ENCODE measurements around the gene SMIM44.

The SMIM44 gene

DNA sequence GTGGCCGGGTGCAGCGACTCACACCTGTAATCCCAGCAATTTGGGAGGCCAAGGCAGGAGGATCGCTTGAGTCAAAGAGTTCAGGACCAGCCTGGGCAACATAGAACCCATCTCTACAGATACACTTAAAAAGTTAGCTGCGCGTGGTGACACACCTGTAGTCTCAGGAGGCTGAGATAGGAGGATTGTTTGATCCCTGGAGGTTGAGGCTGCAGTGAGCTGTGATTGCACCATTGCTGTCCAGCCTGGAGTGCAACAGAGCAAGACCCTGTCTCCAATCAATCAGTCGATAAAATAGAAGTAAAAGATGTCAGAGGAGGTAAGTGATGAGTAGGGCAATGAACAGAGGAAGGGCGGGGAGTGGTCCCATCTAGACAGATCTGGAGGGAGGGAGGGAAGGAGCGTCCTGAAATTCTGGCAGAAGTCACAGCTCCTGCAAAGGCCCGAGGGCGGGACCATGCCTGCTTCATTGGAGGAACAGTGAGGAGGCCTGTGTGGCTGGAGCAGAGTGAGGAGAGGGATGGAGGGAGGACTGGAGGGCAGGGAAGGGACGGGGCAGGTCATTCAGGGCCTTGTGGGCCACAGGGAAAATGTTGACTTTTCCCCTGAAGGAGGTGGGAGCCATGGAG is 12.6 kb downstream of the SMIM44 start:
- Histone ChIP-seq H3K4me3 (no peak overlapping the region), H3K27ac (no peak overlapping the region), H3K36me3 (ENCODE audit: insufficient read depth, low read length) (no peaks in the 10 kb centered on the region), H3K9me3 (ENCODE audit: low read depth, low read length) (no peaks in the 10 kb centered on the region), H3K9ac (ENCODE audit: insufficient read length) (no peak overlapping the region)
- TF ChIP-seq EZH2 (IDR thresholded peaks at IDR 0.05) (no peak), FOXP2 (optimal IDR thresholded peaks at IDR 0.05; ENCODE audit: control extremely low read depth, extremely low read length, insufficient read depth) (no peak), POLR2AphosphoS5 (IDR thresholded peaks at IDR 0.05; ENCODE audit: borderline replicate concordance, low read depth, low read length) (no peak)
- DNase-seq (ENCODE audit: low read depth, low spot score) = no peak

DNA sequence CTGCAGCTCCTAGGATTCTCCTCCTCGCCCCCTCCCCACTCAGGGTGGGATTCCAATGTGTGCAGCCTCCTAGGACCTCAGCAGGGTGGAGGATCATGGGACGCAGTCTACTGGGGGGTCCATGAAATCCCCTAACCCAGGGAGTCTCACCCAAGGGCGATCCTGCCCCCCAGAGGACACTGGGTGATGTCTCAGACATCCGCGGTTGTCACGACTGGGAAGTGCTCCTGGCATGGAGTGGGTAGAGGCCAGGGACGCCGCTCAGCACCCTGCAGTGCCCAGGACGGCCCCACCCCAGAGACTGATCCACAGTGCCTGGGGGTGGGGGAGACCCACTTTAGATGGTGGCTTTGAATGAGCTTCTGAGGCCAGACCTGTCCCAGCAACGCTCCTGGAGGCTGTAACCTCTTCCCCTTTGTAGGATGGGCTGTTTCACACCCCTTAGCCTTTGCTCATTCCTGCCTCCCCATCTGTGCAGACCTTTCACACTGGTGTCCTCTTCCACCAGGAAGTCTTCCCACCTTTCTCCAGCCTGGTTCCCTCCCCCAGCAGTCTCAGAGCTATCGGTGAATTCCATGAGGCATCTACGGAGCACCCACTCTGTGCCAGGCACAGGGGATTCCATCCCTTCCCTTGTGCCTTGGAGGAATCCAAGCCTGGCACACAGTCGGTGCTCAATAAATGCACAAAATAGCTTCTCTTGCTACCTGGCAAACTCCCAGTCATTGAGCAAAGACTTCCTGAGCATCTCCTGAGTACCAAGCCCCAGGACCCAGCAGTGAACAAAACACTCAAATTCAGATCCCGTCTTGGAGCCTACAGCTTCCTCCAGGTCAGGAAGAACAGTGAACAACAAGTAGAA is 13.4 kb downstream of the SMIM44 start:
- Histone ChIP-seq H3K9ac (ENCODE audit: insufficient read length) (no peak overlapping the region), H3K9me3 (ENCODE audit: low read depth, low read length) (no peaks in the 10 kb centered on the region), H3K4me3 (no peak overlapping the region), H3K27ac (no peak overlapping the region), H3K36me3 (ENCODE audit: insufficient read depth, low read length) (no peaks in the 10 kb centered on the region)
- no peak for TF ChIP-seq FOXP2 (optimal IDR thresholded peaks at IDR 0.05; ENCODE audit: control extremely low read depth, extremely low read length, insufficient read depth)
- TF ChIP-seq EZH2 (IDR thresholded peaks at IDR 0.05) = no peak
- no peak for TF ChIP-seq POLR2AphosphoS5 (IDR thresholded peaks at IDR 0.05; ENCODE audit: borderline replicate concordance, low read depth, low read length)
- DNase-seq (ENCODE audit: low read depth, low spot score) = no peak

DNA sequence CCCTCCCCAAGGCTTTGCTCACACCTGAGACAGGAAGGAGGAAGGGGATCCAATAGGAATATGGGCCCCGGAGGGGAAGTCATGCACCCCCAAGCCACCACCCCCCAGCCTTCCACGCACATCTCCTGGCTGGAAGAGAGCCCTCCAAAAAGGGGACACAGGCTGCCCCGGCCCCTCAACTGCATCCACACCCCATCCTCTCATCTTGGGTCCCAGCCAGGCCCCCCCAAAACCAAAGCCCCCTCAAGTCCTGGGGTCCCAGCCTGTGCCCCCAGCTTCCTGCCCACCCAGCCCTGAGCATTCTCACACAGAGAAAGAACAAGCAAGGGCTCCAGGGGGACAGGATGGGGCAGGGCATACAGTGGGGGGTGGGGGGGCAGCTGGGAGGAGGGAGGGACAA is 15.0 kb downstream of the SMIM44 start:
- H3K9me3 ChIP-seq (ENCODE audit: low read depth, low read length) = no peaks in the 10 kb centered on the region
- H3K36me3 ChIP-seq (ENCODE audit: insufficient read depth, low read length) = no peaks in the 10 kb centered on the region; the same call in 1 of the 2 replicates
- H3K9ac ChIP-seq (ENCODE audit: insufficient read length) = no peak overlapping the region
- TF ChIP-seq EZH2 (IDR thresholded peaks at IDR 0.05) = no peak
- no peak for TF ChIP-seq FOXP2 (optimal IDR thresholded peaks at IDR 0.05; ENCODE audit: control extremely low read depth, extremely low read length, insufficient read depth)
- TF ChIP-seq POLR2AphosphoS5 (IDR thresholded peaks at IDR 0.05; ENCODE audit: borderline replicate concordance, low read depth, low read length) = no peak
- no peak for DNase-seq (ENCODE audit: low read depth, low spot score)
- H3K4me3 ChIP-seq = no peak overlapping the region
- H3K27ac ChIP-seq = no peak overlapping the region

DNA sequence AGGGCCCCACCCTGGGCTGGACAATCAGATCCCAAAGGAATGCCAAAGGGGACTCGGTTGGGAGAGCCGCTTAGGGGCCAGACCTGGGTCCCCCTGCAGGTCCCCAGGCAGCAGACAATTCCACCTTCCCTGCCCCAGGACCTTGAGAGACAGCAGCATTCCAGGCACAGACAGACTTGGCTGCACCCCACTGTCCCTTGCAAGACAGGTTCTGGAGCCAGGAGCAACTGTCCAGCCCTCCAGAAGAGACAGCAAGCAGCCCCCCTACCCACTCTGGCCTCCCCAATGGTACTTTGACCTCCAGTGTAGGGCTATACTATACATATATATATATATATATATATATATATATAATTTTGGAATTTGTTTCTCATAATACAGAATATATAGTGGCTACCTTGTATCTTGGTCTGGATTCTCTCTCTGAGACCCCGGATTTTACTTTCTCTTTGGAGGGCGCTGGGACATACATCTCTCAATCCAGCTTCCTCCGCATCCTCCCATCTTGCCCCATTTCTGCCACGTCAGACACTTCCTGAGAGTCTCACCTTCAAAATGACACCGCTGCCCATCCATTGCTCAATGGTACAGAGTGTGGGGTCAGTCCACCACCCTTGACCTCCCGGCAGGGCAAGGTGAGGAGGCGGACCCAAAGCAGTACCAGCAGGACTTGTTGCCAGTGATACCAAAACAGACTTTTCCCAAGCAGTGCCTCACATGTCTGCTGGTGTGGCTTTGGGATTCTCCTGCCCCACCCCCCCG is 15.6 kb downstream of the SMIM44 start:
- Histone ChIP-seq H3K36me3 (ENCODE audit: insufficient read depth, low read length) (peaks cover 4% of the 10 kb centered on the region), H3K4me3 (no peak overlapping the region), H3K9me3 (ENCODE audit: low read depth, low read length) (no peaks in the 10 kb centered on the region), H3K9ac (ENCODE audit: insufficient read length) (no peak overlapping the region), H3K27ac (no peak overlapping the region)
- no peak for TF ChIP-seq POLR2AphosphoS5 (IDR thresholded peaks at IDR 0.05; ENCODE audit: borderline replicate concordance, low read depth, low read length)
- no peak for TF ChIP-seq EZH2 (IDR thresholded peaks at IDR 0.05)
- no peak for TF ChIP-seq FOXP2 (optimal IDR thresholded peaks at IDR 0.05; ENCODE audit: control extremely low read depth, extremely low read length, insufficient read depth)
- DNase-seq (ENCODE audit: low read depth, low spot score) = no peak

DNA sequence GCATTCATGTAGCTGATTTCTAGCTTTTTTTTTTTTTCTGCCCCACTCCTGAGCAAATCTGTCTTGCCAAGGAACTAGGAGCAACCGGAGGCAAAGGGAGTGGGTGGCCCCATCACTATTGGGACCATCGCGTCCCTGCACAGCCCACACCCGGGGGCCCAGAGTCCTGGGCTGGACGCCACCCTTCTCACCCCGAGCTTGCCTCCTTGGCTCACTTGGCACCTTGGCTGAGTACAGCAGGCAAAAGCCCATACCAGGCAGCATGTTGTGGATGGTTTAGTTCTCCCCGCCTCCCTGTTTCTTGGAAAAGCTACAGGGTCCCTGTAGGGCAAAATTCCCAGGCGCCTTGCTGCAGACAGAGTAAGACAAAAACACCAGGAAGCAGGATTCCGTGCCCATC is 16.6 kb downstream of the SMIM44 start:
- no peak overlapping the region for H3K27ac ChIP-seq
- H3K36me3 ChIP-seq (ENCODE audit: insufficient read depth, low read length) = peaks cover 7% of the 10 kb centered on the region
- no peak overlapping the region for H3K4me3 ChIP-seq
- H3K9ac ChIP-seq (ENCODE audit: insufficient read length) = no peak overlapping the region
- H3K9me3 ChIP-seq (ENCODE audit: low read depth, low read length) = no peaks in the 10 kb centered on the region
- TF ChIP-seq POLR2AphosphoS5 (IDR thresholded peaks at IDR 0.05; ENCODE audit: borderline replicate concordance, low read depth, low read length) (no peak), FOXP2 (optimal IDR thresholded peaks at IDR 0.05; ENCODE audit: control extremely low read depth, extremely low read length, insufficient read depth) (no peak), EZH2 (IDR thresholded peaks at IDR 0.05) (no peak)
- DNase-seq (ENCODE audit: low read depth, low spot score) = no peak

DNA sequence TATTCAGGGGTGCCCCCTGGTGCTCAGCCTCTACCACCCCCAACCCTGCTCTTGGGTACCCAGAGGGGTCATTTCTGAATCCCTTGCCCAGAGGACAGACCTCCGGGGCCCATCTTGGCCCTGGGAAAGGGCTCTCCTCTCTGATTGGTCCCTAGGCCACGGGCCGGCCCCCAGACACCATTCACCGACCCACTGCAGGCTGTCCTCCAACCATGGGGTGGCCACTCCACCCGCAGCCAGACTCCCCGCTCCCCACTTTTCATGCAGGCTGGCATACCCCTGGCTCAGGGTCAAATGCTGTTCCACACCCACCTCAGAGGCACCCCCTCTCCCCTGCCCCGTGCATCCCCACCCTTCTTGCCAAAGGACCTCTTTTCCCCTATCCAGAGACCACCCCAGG is 17.7 kb downstream of the SMIM44 start:
- no peak for TF ChIP-seq POLR2AphosphoS5 (IDR thresholded peaks at IDR 0.05; ENCODE audit: borderline replicate concordance, low read depth, low read length)
- no peak for TF ChIP-seq FOXP2 (optimal IDR thresholded peaks at IDR 0.05; ENCODE audit: control extremely low read depth, extremely low read length, insufficient read depth)
- TF ChIP-seq EZH2 (IDR thresholded peaks at IDR 0.05) = no peak
- no peak for DNase-seq (ENCODE audit: low read depth, low spot score)
- Histone ChIP-seq H3K9me3 (ENCODE audit: low read depth, low read length) (no peaks in the 10 kb centered on the region), H3K9ac (ENCODE audit: insufficient read length) (no peak overlapping the region), H3K27ac (no peak overlapping the region), H3K4me3 (no peak overlapping the region), H3K36me3 (ENCODE audit: insufficient read depth, low read length) (peaks cover 7% of the 10 kb centered on the region)

DNA sequence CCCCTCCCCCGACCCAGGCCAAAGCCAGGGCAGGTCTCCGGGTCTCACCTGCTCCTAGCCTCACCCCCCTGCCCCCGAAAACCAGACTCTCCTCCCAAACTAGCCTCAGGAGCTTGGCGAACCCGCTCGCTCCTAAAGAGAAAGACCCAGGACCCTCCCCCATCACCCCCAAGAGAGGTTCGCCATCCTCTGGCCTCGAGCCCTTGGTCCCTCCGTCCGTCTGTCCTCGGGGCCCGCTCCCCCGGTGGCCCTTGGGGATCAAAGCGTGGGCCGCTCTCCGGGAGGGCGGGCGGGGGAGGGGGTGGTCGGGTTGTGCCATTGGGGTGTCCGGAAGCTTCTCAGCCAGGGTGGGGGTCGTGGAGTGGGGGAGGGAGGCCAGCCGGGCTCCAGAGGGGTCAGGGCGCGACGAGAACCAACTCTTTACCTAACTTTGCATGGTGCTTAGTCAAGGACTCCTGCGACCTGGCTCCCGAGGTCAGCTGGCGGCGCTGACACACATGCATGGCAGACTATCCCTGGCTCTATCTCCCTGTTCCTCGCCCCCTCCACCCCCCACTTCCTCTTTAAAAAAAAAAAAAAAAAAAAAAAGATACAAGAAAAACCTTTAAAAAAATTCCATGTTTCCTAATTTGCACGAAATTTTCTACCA is 18.5 kb downstream of the SMIM44 start:
- Histone ChIP-seq H3K4me3 (no peak overlapping the region), H3K36me3 (ENCODE audit: insufficient read depth, low read length) (peaks cover 13% of the 10 kb centered on the region), H3K9ac (ENCODE audit: insufficient read length) (no peak overlapping the region), H3K27ac (no peak overlapping the region), H3K9me3 (ENCODE audit: low read depth, low read length) (no peaks in the 10 kb centered on the region)
- no peak for DNase-seq (ENCODE audit: low read depth, low spot score)
- TF ChIP-seq POLR2AphosphoS5 (IDR thresholded peaks at IDR 0.05; ENCODE audit: borderline replicate concordance, low read depth, low read length) (no peak), EZH2 (IDR thresholded peaks at IDR 0.05) (no peak), FOXP2 (optimal IDR thresholded peaks at IDR 0.05; ENCODE audit: control extremely low read depth, extremely low read length, insufficient read depth) (no peak)
